ENCODE data around the gene RIN3. TPM values are rescaled to one million over a fixed set of nuclear protein-coding genes. Genes with fewer than 3 reads are reported as not detected.

The RIN3 gene
- total and polyA plus RNA-seq, 2 donors (not counting 3 experiments of a cell fraction or from before 2014, with no cell fraction given) = 5.1 to 20.8 TPM

- no peaks in the 10 kb centered on the region for H3K36me3 ChIP-seq (ENCODE audit: control insufficient read depth in 2 of 2, extremely low read depth in 1 of 2, insufficient read depth in 2 of 2, low read length in 2 of 2)
- dilution Hi-C loops (cut with MboI; ENCODE audit: extremely low pct_ligation_motif_present, low sequenced_read_pairs) = no loop called here
- no peaks in the 10 kb centered on the region for H3K79me2 ChIP-seq (ENCODE audit: control insufficient read depth, insufficient read depth, low read length)
- H3K4me2 ChIP-seq (ENCODE audit: insufficient read depth, low read length) = no peak overlapping the region
- H3K27me3 ChIP-seq (ENCODE audit: control insufficient read depth in 2 of 2, insufficient read depth in 2 of 2, low read length in 2 of 2) = no peaks in the 10 kb centered on the region
- FAIRE-seq = no peak
- no peak for DNase-seq (ENCODE audit: low read depth, low spot score)
- no peak overlapping the region for H3K4me3 ChIP-seq (replicated peaks in 1 of 3; ENCODE audit: insufficient read depth in 1 of 3, low read depth in 1 of 3, low read length in 3 of 3)
- intact Hi-C loops (cut with micrococcal nuclease) = no loop called here
- no TSS peak for BruUV-seq (replicated peaks)
- no peak overlapping the region for H3K9ac ChIP-seq (replicated peaks; ENCODE audit: extremely low read depth, insufficient read depth, low read length)
- H3K9me1 ChIP-seq (replicated peaks; ENCODE audit: control insufficient read depth, extremely low read depth, insufficient read depth, low read length) = no peaks in the 10 kb centered on the region
- ChIA-PET POLR2A (no interaction called here), CTCF (interaction anchor here (1.5 kb wide), 1 partner anchor 10 kb away, joined by 3 read pairs; no protein-coding TSS in a partner anchor)
- H3K9me3 ChIP-seq (replicated peaks; ENCODE audit: control insufficient read depth, insufficient read depth, low read length) = no peaks in the 10 kb centered on the region
- TF ChIP-seq MAX (IDR thresholded peaks at IDR 0.05; ENCODE audit: insufficient read depth, insufficient read length) (no peak), POLR2AphosphoS5 (IDR thresholded peaks at IDR 0.05; ENCODE audit: insufficient read depth, low read depth, low read length) (no peak), MYC (IDR thresholded peaks at IDR 0.05; ENCODE audit: low read depth, low read length) (no peak), EZH2 (IDR thresholded peaks at IDR 0.05; ENCODE audit: borderline replicate concordance, low read depth, low read length, severe bottlenecking) (no peak), POLR2A (IDR thresholded peaks at IDR 0.05; ENCODE audit: low read depth, low read length) (no peak), FOS (IDR thresholded peaks at IDR 0.05; ENCODE audit: borderline replicate concordance, insufficient read depth, low read length) (no peak), JUN (IDR thresholded peaks at IDR 0.05; ENCODE audit: borderline replicate concordance, insufficient read depth, insufficient read length, low read depth) (no peak)
- TF ChIP-seq, protein P1, sequence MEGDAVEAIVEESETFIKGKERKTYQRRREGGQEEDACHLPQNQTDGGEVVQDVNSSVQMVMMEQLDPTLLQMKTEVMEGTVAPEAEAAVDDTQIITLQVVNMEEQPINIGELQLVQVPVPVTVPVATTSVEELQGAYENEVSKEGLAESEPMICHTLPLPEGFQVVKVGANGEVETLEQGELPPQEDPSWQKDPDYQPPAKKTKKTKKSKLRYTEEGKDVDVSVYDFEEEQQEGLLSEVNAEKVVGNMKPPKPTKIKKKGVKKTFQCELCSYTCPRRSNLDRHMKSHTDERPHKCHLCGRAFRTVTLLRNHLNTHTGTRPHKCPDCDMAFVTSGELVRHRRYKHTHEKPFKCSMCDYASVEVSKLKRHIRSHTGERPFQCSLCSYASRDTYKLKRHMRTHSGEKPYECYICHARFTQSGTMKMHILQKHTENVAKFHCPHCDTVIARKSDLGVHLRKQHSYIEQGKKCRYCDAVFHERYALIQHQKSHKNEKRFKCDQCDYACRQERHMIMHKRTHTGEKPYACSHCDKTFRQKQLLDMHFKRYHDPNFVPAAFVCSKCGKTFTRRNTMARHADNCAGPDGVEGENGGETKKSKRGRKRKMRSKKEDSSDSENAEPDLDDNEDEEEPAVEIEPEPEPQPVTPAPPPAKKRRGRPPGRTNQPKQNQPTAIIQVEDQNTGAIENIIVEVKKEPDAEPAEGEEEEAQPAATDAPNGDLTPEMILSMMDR (IDR thresholded peaks at IDR 0.05; ENCODE audit: extremely low read depth in 1 of 2, insufficient read depth in 1 of 2, low read depth in 1 of 2, low read length in 2 of 2) = no peak
- H4K20me1 ChIP-seq (replicated peaks; ENCODE audit: control insufficient read depth, extremely low read depth, insufficient read depth, low read length) = no peaks in the 10 kb centered on the region
- H2AFZ ChIP-seq (ENCODE audit: low read depth, low read length) = no peak overlapping the region
- H3K27ac ChIP-seq (ENCODE audit: insufficient read depth, low read depth, low read length) = no peak overlapping the region
- H3K4me1 ChIP-seq (ENCODE audit: control insufficient read depth, extremely low read depth, insufficient read depth, low read length) = no peaks in the 10 kb centered on the region
Measured at GRCh38 chr14:92626041-92626440, 112.5 kb downstream of the RIN3 start.
